Gastroesophageal sphincter (tissue), 4 donors: ENCODE measurements around the gene LIN7C. TPM values are rescaled to one million over a fixed set of nuclear protein-coding genes. Genes with fewer than 3 reads are reported as not detected.

Source experiments
- ATAC-seq: fragments of 150-250 bp; one replicate; pipeline ENCODE4 v1.9.1; 2016; ENCODE audit warnings: mild to moderate bottlenecking, moderate library complexity
- H3K27ac ChIP-seq, 4 donors: fragments of 200-600 bp; sonication (generic) in 3 of 4; 1 replicate in 3 of 4; 2 replicates in 1 of 4; pipeline ENCODE4 v1.5.1; 2016 to 2019
- H3K27me3 ChIP-seq: fragments of 200-600 bp; sonication (generic); one replicate; pipeline ENCODE4 v1.5.1; 2019
- H3K36me3 ChIP-seq, 2 donors: fragments of 200-600 bp; sonication (generic); one replicate each; pipeline ENCODE4 v1.5.1; 2019; ENCODE audit warnings: control low read depth in 1 of 2
- H3K4me1 ChIP-seq, 3 donors: fragments of 200-600 bp; sonication (generic); 1 replicate in 2 of 3; 2 replicates in 1 of 3; pipeline ENCODE4 v1.5.1; 2016 to 2019; ENCODE audit warnings: control low read depth in 2 of 3
- H3K4me3 ChIP-seq, 2 donors: fragments of 200-600 bp; sonication (generic); one replicate each; pipeline ENCODE4 v1.5.1; 2019; ENCODE audit warnings: mild to moderate bottlenecking in 1 of 2, moderate library complexity in 1 of 2
- H3K9me3 ChIP-seq, 3 donors: fragments of 200-600 bp; sonication (generic); one replicate each; pipeline ENCODE4 v1.5.1; 2017 to 2019; ENCODE audit warnings: control low read depth in 2 of 3
- EP300 ChIP-seq: sonication (generic); formaldehyde crosslinking; IDR thresholded peaks from one replicate; pipeline ENCODE4 v1.6.1; 2017; ENCODE audit warnings: antibody characterized with exemption, mild to moderate bottlenecking
- POLR2A ChIP-seq, 2 donors: fragments of 450-650 bp; IDR thresholded peaks; one replicate each; pipeline ENCODE4 v1.6.1; 2017; ENCODE audit warnings: antibody characterized with exemption in 2 of 2, mild to moderate bottlenecking in 2 of 2, moderate library complexity in 1 of 2
- POLR2AphosphoS5 ChIP-seq: sonication (generic); formaldehyde crosslinking; IDR thresholded peaks from one replicate; pipeline ENCODE4 v1.6.1; 2017; ENCODE audit warnings: antibody characterized with exemption
- WGBS, 2 donors: methylation state at CpG; one replicate each; pipeline ENCODE4 v1.1.5; 2018; ENCODE audit warnings: low coverage in 1 of 2; 5-methylcytosine and 5-hydroxymethylcytosine counted together
- total RNA-seq, 4 donors: library from RNA; depleted of rRNA; stranded (reverse); fragments of >200 nt; gene quantifications; one replicate each; pipeline ENCODE4 v1.1.0, GENCODE V29; 2016
- TF ChIP-seq, protein P1 (sequence below), 4 experiments: fragments of 200-600 bp in 2 of 4; fragments of 450-650 bp in 2 of 4; sonication (generic) in 1 of 4; IDR thresholded peaks; one replicate each; pipeline ENCODE4 v1.5.1; 2017 to 2019; ENCODE audit warnings: antibody characterized with exemption in 4 of 4, mild to moderate bottlenecking in 2 of 4, moderate library complexity in 2 of 4

Gene LIN7C
- total RNA-seq, 4 donors from 2014 or later, result 37.6 to 56.2 (median 51.1) TPM

- peak; percentile 16 for ATAC-seq
- H3K27ac ChIP-seq, result peak overlapping the region in 2 of 4 donors; percentile 46 to 61
- 29 to 78% methylated on average over 2 to 4 of the region's 5 CpGs for WGBS, 2 donors
- H3K4me3 ChIP-seq, result peak overlapping the region in 1 of 2 donors; percentile 5
- H3K9me3 ChIP-seq, result no peaks in the 10 kb centered on the region
- H3K27me3 ChIP-seq, result no peaks in the 10 kb centered on the region
- H3K4me1 ChIP-seq, result peaks cover 10 to 85% (median 20%) of the 10 kb centered on the region in 3 donors
- H3K36me3 ChIP-seq, result no peaks in the 10 kb centered on the region
- peak; percentile 41 for TF ChIP-seq POLR2AphosphoS5
- TF ChIP-seq, protein P1, sequence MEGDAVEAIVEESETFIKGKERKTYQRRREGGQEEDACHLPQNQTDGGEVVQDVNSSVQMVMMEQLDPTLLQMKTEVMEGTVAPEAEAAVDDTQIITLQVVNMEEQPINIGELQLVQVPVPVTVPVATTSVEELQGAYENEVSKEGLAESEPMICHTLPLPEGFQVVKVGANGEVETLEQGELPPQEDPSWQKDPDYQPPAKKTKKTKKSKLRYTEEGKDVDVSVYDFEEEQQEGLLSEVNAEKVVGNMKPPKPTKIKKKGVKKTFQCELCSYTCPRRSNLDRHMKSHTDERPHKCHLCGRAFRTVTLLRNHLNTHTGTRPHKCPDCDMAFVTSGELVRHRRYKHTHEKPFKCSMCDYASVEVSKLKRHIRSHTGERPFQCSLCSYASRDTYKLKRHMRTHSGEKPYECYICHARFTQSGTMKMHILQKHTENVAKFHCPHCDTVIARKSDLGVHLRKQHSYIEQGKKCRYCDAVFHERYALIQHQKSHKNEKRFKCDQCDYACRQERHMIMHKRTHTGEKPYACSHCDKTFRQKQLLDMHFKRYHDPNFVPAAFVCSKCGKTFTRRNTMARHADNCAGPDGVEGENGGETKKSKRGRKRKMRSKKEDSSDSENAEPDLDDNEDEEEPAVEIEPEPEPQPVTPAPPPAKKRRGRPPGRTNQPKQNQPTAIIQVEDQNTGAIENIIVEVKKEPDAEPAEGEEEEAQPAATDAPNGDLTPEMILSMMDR (IDR thresholded peaks at IDR 0.05), result no peak
These were observed 38.2 kb downstream of the LIN7C start for GRCh38 chr11:27468209-27468994.

DNA sequence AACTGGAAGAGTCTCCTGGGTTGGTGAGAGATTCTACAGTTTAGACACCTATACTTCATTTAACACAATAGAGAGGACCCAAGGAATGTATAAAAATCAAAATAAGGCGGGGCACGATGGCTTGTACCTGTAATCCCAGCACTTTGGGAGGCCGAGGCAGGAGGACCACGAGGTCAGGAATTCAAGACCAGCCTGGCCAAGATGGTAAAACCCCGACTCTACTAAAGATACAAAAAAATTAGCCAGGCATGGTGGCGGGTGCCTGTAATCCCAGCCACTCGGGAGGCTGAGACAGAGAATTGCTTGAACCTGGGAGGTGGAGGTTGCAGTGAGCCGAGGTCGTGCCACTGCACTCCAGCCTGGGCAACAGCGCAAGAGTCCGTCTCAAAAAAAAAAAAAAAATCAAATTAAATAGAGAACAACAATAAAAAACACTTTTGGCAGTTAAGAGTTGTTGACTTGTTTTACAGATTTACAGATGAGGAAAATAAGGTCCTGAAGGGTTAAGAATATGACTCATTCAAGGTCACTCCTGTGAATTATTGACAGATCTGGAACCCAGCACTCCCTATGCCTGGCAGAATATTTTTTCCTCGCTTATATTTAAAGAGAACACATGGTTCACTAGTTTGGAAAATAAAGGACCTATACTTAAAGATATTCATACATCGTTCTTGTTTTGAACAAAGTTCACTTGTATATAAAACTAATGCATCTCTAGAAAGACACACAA is 39.2 kb downstream of the LIN7C start:
- no peak for TF ChIP-seq POLR2A (IDR thresholded peaks at IDR 0.05)
- no peak for TF ChIP-seq EP300
- no peak for TF ChIP-seq POLR2AphosphoS5
- TF ChIP-seq, protein P1 (IDR thresholded peaks at IDR 0.05), result no peak
- H3K36me3 ChIP-seq, result no peaks in the 10 kb centered on the region
- H3K27me3 ChIP-seq, result no peaks in the 10 kb centered on the region
- ATAC-seq, result no peak
- H3K4me3 ChIP-seq, result no peak overlapping the region
- WGBS, 2 donors, result 86 to 88% methylated on average over 8 to 13 of the region's 13 CpGs
- no peaks in the 10 kb centered on the region for H3K9me3 ChIP-seq
- peaks cover 10 to 90% (median 20%) of the 10 kb centered on the region in 3 donors for H3K4me1 ChIP-seq
- H3K27ac ChIP-seq, result peak overlapping the region in 1 of 4 donors; percentile 46

DNA sequence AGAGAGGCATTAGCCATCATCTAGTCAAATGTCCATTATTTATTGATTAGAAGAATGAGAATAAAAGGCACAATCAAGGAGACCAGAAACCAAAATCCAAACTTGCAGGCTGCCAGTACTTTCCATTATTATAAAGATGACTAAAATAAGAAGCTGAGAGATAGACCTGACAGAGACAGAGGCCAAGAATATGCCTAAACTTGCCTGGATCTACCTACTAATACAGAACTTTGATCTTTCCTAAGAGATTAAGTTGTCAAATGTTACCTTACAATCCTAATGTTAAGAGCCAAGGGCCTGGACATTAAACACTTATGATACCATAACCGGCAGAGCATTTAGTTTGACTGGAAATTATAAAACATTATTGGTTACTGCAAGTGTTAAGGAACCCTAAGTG is 40.2 kb downstream of the LIN7C start:
- TF ChIP-seq EP300, result no peak
- TF ChIP-seq, protein P1 (IDR thresholded peaks at IDR 0.05), result no peak
- TF ChIP-seq POLR2A (IDR thresholded peaks at IDR 0.05), result no peak
- TF ChIP-seq POLR2AphosphoS5, result no peak
- H3K36me3 ChIP-seq, result no peaks in the 10 kb centered on the region
- 43 to 50% methylated on average over 1 of the region's 1 CpG for WGBS, 2 donors
- no peak overlapping the region for H3K4me3 ChIP-seq
- H3K4me1 ChIP-seq, result peaks cover 10 to 89% (median 20%) of the 10 kb centered on the region in 3 donors
- H3K27me3 ChIP-seq, result no peaks in the 10 kb centered on the region
- H3K9me3 ChIP-seq, result no peaks in the 10 kb centered on the region
- ATAC-seq, result no peak
- peak overlapping the region in 2 of 4 donors; percentile 59 to 63 for H3K27ac ChIP-seq

GRCh38 chr11:27465629-27466028 is 40.9 kb downstream of the LIN7C start:
- Histone ChIP-seq H3K4me3 (no peak overlapping the region), H3K27ac (peak overlapping the region in 3 of 4 donors; percentile 52 to 63 (median 59)), H3K4me1 (peaks cover 7 to 88% (median 17%) of the 10 kb centered on the region in 3 donors), H3K27me3 (no peaks in the 10 kb centered on the region), H3K36me3 (no peaks in the 10 kb centered on the region), H3K9me3 (no peaks in the 10 kb centered on the region)
- no peak for ATAC-seq
- 38 to 54% methylated on average over 3 of the region's 3 CpGs for WGBS, 2 donors
- TF ChIP-seq, protein P1 (IDR thresholded peaks at IDR 0.05), result no peak
- no peak for TF ChIP-seq POLR2A (IDR thresholded peaks at IDR 0.05)
- no peak for TF ChIP-seq POLR2AphosphoS5
- no peak for TF ChIP-seq EP300
